IMR-90 (cell line): ENCODE results near the gene ACSM4. TPM values are rescaled to one million over a fixed set of nuclear protein-coding genes. Genes with fewer than 3 reads are reported as not detected.

Source experiments
- ATAC-seq: fragments of 200-7000 bp; cut with Tn5 transposase; 2 replicates; pipeline ENCODE4 v1.9.1; 2020; ENCODE audit warnings: low read depth, mild to moderate bottlenecking, moderate library complexity
- BruUV-seq: library from RNA; stranded (reverse); fragments of 400-500 nt; replicated peaks from 2 replicates; lab custom pipeline; 2021; lab: Mats Ljungman, UMichigan
- CTCF ChIA-PET: fragments of 300-600 bp; formaldehyde crosslinking; extraction: SDS; loops from one replicate; lab custom pipeline; 2021; ENCODE audit warnings: antibody characterized with exemption; lab: Yijun Ruan, JAX
- POLR2A ChIA-PET: fragments of 300-600 bp; sonication (Branson Sonifier 250); formaldehyde crosslinking; loops from one replicate; lab custom pipeline; 2022; ENCODE audit warnings: antibody characterized with exemption; ENCODE audit not compliant: unreplicated experiment; lab: Charles Lee
- DNase-seq: peaks from one replicate; pipeline ENCODE4 v3.0.0; 2013
- H2AFZ ChIP-seq: replicated peaks from 2 replicates; pipeline ENCODE3; 2013; ENCODE audit warnings: low read length, mild to moderate bottlenecking; ENCODE audit not compliant: poor library complexity
- H2AK5ac ChIP-seq: 2 replicates; pipeline ENCODE4 v1.6.1; 2013; ENCODE audit warnings: low read depth, low read length, inconsistent platforms
- H2AK9ac ChIP-seq: replicated peaks from 2 replicates; pipeline ENCODE3; 2013; ENCODE audit warnings: mild to moderate bottlenecking, low read depth, low read length, moderate library complexity; ENCODE audit not compliant: poor library complexity
- H2BK120ac ChIP-seq: 2 replicates; pipeline ENCODE4 v1.6.1; 2013; ENCODE audit warnings: low read depth, low read length, inconsistent platforms
- H2BK15ac ChIP-seq: 3 replicates; pipeline ENCODE4 v1.6.1; 2013; ENCODE audit warnings: low read depth, low read length, inconsistent platforms
- H2BK20ac ChIP-seq: 2 replicates; pipeline ENCODE4 v1.6.1; 2013; ENCODE audit warnings: low read depth, mild to moderate bottlenecking, inconsistent platforms, low read length, moderate library complexity
- H2BK5ac ChIP-seq: 2 replicates; pipeline ENCODE4 v1.6.1; 2013; ENCODE audit warnings: mild to moderate bottlenecking, low read depth, low read length, inconsistent platforms; ENCODE audit not compliant: poor library complexity, severe bottlenecking
- H3K14ac ChIP-seq: replicated peaks from 2 replicates; pipeline ENCODE4 v1.6.1; 2013; ENCODE audit warnings: low read depth, low read length, inconsistent platforms
- H3K18ac ChIP-seq: 2 replicates; pipeline ENCODE4 v1.6.1; 2013; ENCODE audit warnings: low read depth, low read length, control low read depth
- H3K23ac ChIP-seq: 2 replicates; pipeline ENCODE4 v1.6.1; 2013; ENCODE audit warnings: low read depth, low read length, inconsistent platforms
- H3K27ac ChIP-seq: 2 replicates; pipeline ENCODE4 v1.5.1; 2013; ENCODE audit warnings: mild to moderate bottlenecking, control low read depth, low read length; ENCODE audit not compliant: insufficient read depth
- H3K27me3 ChIP-seq: 2 replicates; pipeline ENCODE4 v1.6.1; 2013; ENCODE audit warnings: low read length; ENCODE audit not compliant: control insufficient read depth, insufficient read depth
- H3K36me3 ChIP-seq: 2 replicates; pipeline ENCODE4 v1.6.1; 2013; ENCODE audit warnings: low read length, mixed read lengths; ENCODE audit not compliant: control insufficient read depth, insufficient read depth
- H3K4ac ChIP-seq: 2 replicates; pipeline ENCODE4 v1.6.1; 2013; ENCODE audit warnings: low read depth, low read length, inconsistent platforms
- H3K4me1 ChIP-seq: 2 replicates; pipeline ENCODE4 v1.6.1; 2013; ENCODE audit warnings: low read length, mixed read lengths; ENCODE audit not compliant: control insufficient read depth, insufficient read depth
- H3K4me2 ChIP-seq: 2 replicates; pipeline ENCODE4 v1.6.1; 2013; ENCODE audit warnings: low read depth, mild to moderate bottlenecking, control low read depth, low read length, moderate library complexity
- H3K4me3 ChIP-seq: 2 replicates; pipeline ENCODE4 v1.5.1; 2013; ENCODE audit warnings: low read depth, mild to moderate bottlenecking, control low read depth, low read length, moderate library complexity; ENCODE audit not compliant: insufficient read depth
- H3K56ac ChIP-seq: 2 replicates; pipeline ENCODE4 v1.6.1; 2013; ENCODE audit warnings: low read length, inconsistent platforms; ENCODE audit not compliant: insufficient read depth; ENCODE audit errors: extremely low read depth
- H3K79me1 ChIP-seq, 2 experiments: 2 replicates each; pipeline ENCODE4 v1.6.1; 2013; ENCODE audit warnings: low read length in 2 of 2, inconsistent platforms in 1 of 2, low read depth in 1 of 2
- H3K9ac ChIP-seq: 2 replicates; pipeline ENCODE4 v1.6.1; 2013; ENCODE audit warnings: low read depth, low read length, control low read depth
- H3K9me1 ChIP-seq: 2 replicates; pipeline ENCODE4 v1.6.1; 2013; ENCODE audit warnings: low read length, inconsistent platforms; ENCODE audit not compliant: insufficient read depth
- H3K9me3 ChIP-seq: 2 replicates; pipeline ENCODE4 v1.6.1; 2013; ENCODE audit warnings: low read length; ENCODE audit not compliant: control insufficient read depth, insufficient read depth
- H4K20me1 ChIP-seq: 2 replicates; pipeline ENCODE4 v1.6.1; 2013; ENCODE audit warnings: low read length, inconsistent platforms; ENCODE audit not compliant: insufficient read depth
- H4K5ac ChIP-seq: 2 replicates; pipeline ENCODE4 v1.6.1; 2013; ENCODE audit warnings: mild to moderate bottlenecking, low read depth, low read length, control low read depth
- H4K8ac ChIP-seq, 2 experiments: 2 replicates each; pipeline ENCODE4 v1.6.1; 2013; ENCODE audit warnings: low read depth in 2 of 2, low read length in 2 of 2, control low read depth in 1 of 2, inconsistent platforms in 1 of 2
- H4K91ac ChIP-seq: 2 replicates; pipeline ENCODE4 v1.6.1; 2013; ENCODE audit warnings: low read depth, low read length, inconsistent platforms; ENCODE audit not compliant: insufficient read depth
- BHLHE40 ChIP-seq: fragments of 150-350 bp; IDR thresholded peaks from 2 replicates; pipeline ENCODE4 v1.6.1; 2016; ENCODE audit warnings: mild to moderate bottlenecking, low read depth, low read length
- CEBPB ChIP-seq: IDR thresholded peaks from 2 replicates; pipeline ENCODE4 v1.6.1; 2012; ENCODE audit warnings: low read depth, low read length, improper control_type of control experiment
- CTCF ChIP-seq: conservative IDR thresholded peaks from 2 replicates; pipeline ENCODE4 v1.5.1; 2012; ENCODE audit warnings: mild to moderate bottlenecking, low read depth, low read length, improper control_type of control experiment
- FOS ChIP-seq: fragments of 150-350 bp; IDR thresholded peaks from 2 replicates; pipeline ENCODE4 v1.6.1; 2016; ENCODE audit warnings: low read depth, low read length
- MAFK ChIP-seq: IDR thresholded peaks from 2 replicates; pipeline ENCODE4 v1.6.1; 2012; ENCODE audit warnings: low read depth, low read length, improper control_type of control experiment
- MAZ ChIP-seq: IDR thresholded peaks from 2 replicates; pipeline ENCODE4 v1.6.1; 2012; ENCODE audit warnings: low read depth, mild to moderate bottlenecking, low read length, improper control_type of control experiment, moderate library complexity, borderline replicate concordance
- RAD21 ChIP-seq: IDR thresholded peaks from 2 replicates; pipeline ENCODE4 v1.6.1; 2012; ENCODE audit warnings: low read length, improper control_type of control experiment
- RFX5 ChIP-seq: IDR thresholded peaks from 2 replicates; pipeline ENCODE4 v1.8.0; 2012; ENCODE audit warnings: low read depth, mild to moderate bottlenecking, low read length, moderate library complexity
- SMC3 ChIP-seq: fragments of 150-350 bp; IDR thresholded peaks from 2 replicates; pipeline ENCODE4 v1.6.1; 2016; ENCODE audit warnings: low read depth, mild to moderate bottlenecking, antibody characterized with exemption, low read length, moderate library complexity
- WGBS, 2 experiments: methylation state at CpG; one replicate each; pipeline versions ENCODE4 v1.1.5 to v1.1.7; 2013; ENCODE audit warnings: missing lambda C conversion rate in 2 of 2; ENCODE audit not compliant: insufficient read length in 1 of 2; ENCODE audit errors: extremely low coverage in 2 of 2; 5-methylcytosine and 5-hydroxymethylcytosine counted together
- dilution Hi-C: fragments of 300-500 bp; cut with HindIII; formaldehyde crosslinking; loops from one replicate; pipeline ENCODE4 v1.14.3; 2018; ENCODE audit warnings: low sequenced_read_pairs; ENCODE audit not compliant: unreplicated experiment
- in situ Hi-C: fragments of 300-500 bp; cut with MboI; formaldehyde crosslinking; loops from 3 replicates; pipeline ENCODE4 v1.14.3; 2019; ENCODE audit warnings: low sequenced_read_pairs, inconsistent platforms, mixed read lengths
- intact Hi-C: fragments of 100-400 bp; cut with micrococcal nuclease; formaldehyde crosslinking; loops from 2 replicates; pipeline ENCODE4 v1.10.0; 2022
- polyA plus RNA-seq, 3 experiments: library from polyadenylated mRNA; depleted of rRNA; stranded (reverse); fragments of >200 nt; gene quantifications; 2 replicates each; pipeline ENCODE4 v1.2.3, GENCODE V29; 2012; ENCODE audit warnings: low replicate concordance in 1 of 3
- total RNA-seq: library from RNA; depleted of rRNA; stranded (reverse); fragments of >200 nt; gene quantifications from 2 replicates; pipeline ENCODE4 v1.2.3, GENCODE V29; 2012

ACSM4 gene
- total and polyA plus RNA-seq, 2 of the 4 experiments (the other 2 are of a cell fraction): not detected

GRCh38 chr12:7339675-7340074 is 35.8 kb downstream of the ACSM4 start:
- H3K56ac ChIP-seq: no peak overlapping the region
- H2BK120ac ChIP-seq: no peak overlapping the region
- no peaks in the 10 kb centered on the region for H4K20me1 ChIP-seq
- no peak overlapping the region for H3K4me3 ChIP-seq
- no peak overlapping the region for H2BK5ac ChIP-seq
- no peak overlapping the region for H2AFZ ChIP-seq
- no peak overlapping the region for H3K18ac ChIP-seq
- dilution Hi-C loops (no loop called here), in situ Hi-C loops (no loop called here), intact Hi-C loops (no loop called here)
- WGBS, 2 experiments: no CpG with 5 or more reads among the region's 1 CpG
- H3K4me2 ChIP-seq: no peak overlapping the region
- H2AK9ac ChIP-seq: no peak overlapping the region
- H3K23ac ChIP-seq: no peak overlapping the region
- CTCF ChIA-PET: no interaction called here
- TF ChIP-seq FOS (no peak), MAFK (no peak), RAD21 (no peak), CTCF (no peak), CEBPB (no peak), RFX5 (no peak), SMC3 (no peak), BHLHE40 (no peak), MAZ (no peak)
- no peaks in the 10 kb centered on the region for H3K79me1 ChIP-seq
- no peak for DNase-seq
- no peaks in the 10 kb centered on the region for H3K27me3 ChIP-seq
- no peak overlapping the region for H3K14ac ChIP-seq
- POLR2A ChIA-PET: no interaction called here
- no peak overlapping the region for H4K8ac ChIP-seq
- H3K9ac ChIP-seq: no peak overlapping the region
- peaks cover 1% of the 10 kb centered on the region for H3K9me3 ChIP-seq
- H2BK15ac ChIP-seq: no peak overlapping the region
- H3K4ac ChIP-seq: no peak overlapping the region
- H3K4me1 ChIP-seq: no peaks in the 10 kb centered on the region
- H2AK5ac ChIP-seq: no peak overlapping the region
- no peak for ATAC-seq
- no peak overlapping the region for H4K5ac ChIP-seq
- no peak overlapping the region for H4K91ac ChIP-seq
- H3K36me3 ChIP-seq: no peaks in the 10 kb centered on the region
- no peak overlapping the region for H3K27ac ChIP-seq
- no peaks in the 10 kb centered on the region for H3K9me1 ChIP-seq
- no TSS peak for BruUV-seq
- H2BK20ac ChIP-seq: no peak overlapping the region
